ENCODE results near the gene PLAA.

PLAA gene

GRCh38 chr9:26925609-26926008 is 21.4 kb downstream of the PLAA start:
- Histone ChIP-seq H3K36me3 (peaks cover 71% of the 10 kb centered on the region), H3K4me1 (ENCODE audit: control insufficient read depth in 1 of 2, insufficient read depth in 1 of 2, low read depth in 1 of 2, low read length in 1 of 2) (no peaks in the 10 kb centered on the region), H3K27ac (no peak overlapping the region), H3K4me3 (ENCODE audit: low read depth in 1 of 2, low read length in 1 of 2) (no peak overlapping the region), H3K9me3 (no peaks in the 10 kb centered on the region), H3K27me3 (no peaks in the 10 kb centered on the region)
- no peak for TF ChIP-seq CTCF (IDR thresholded peaks at IDR 0.05)

GRCh38 chr9:26919698-26920097 is 27.3 kb downstream of the PLAA start:
- Histone ChIP-seq H3K36me3 (peaks cover 97% of the 10 kb centered on the region), H3K27me3 (no peaks in the 10 kb centered on the region), H3K4me3 (ENCODE audit: low read depth in 1 of 2, low read length in 1 of 2) (no peak overlapping the region), H3K27ac (no peak overlapping the region), H3K9me3 (no peaks in the 10 kb centered on the region), H3K4me1 (ENCODE audit: control insufficient read depth in 1 of 2, insufficient read depth in 1 of 2, low read depth in 1 of 2, low read length in 1 of 2) (no peaks in the 10 kb centered on the region)
- no peak for TF ChIP-seq CTCF (IDR thresholded peaks at IDR 0.05)

DNA sequence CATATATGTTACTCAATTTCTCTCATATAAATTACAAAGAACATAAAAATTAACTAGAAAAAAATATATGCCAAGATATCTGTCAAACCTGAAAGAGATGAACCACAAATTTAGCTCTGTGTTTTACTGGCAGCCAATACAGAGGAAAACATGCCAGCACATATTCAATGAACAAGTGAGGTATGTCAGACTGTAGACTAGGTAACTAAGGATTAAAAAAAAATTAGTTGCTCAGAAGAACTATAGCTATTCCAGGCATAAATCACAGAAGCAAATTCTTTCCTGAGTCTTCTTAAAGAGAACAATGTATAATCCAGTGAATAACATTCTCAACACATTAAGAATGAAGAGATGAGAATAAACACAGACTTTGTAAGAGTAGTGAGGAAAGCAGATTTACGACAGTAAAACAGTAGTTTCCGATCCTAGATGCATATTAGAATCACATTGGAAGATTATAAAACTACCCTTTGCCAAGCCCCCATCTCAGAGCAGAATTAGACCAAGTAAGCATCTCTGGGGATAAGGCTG is 33.8 kb downstream of the PLAA start:
- no peak for TF ChIP-seq CTCF (IDR thresholded peaks at IDR 0.05)
- H3K36me3 ChIP-seq = peaks cover 67% of the 10 kb centered on the region

DNA sequence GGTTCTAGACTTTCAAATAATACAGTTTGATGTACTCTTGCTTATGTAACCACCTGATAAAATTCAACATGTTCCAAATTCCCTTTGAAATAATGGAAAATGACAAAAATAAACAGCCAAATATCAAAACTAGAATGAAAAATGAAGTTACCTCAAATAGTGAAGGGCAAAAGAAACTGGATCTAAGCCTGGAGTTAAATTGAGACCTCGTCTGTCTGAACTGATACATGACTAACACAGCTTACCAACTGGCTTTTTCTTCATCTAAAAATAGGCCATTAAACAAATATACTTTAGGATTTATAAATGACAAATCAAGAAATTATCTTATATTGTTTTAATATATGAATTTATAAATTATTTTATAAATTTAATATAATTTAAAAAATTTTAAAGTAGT is 42.4 kb downstream of the PLAA start:
- Histone ChIP-seq H3K36me3 (peaks cover 47% of the 10 kb centered on the region), H3K9me3 (no peaks in the 10 kb centered on the region), H3K27ac (no peak overlapping the region), H3K4me1 (ENCODE audit: control insufficient read depth in 1 of 2, insufficient read depth in 1 of 2, low read depth in 1 of 2, low read length in 1 of 2) (no peaks in the 10 kb centered on the region), H3K4me3 (ENCODE audit: low read depth in 1 of 2, low read length in 1 of 2) (no peak overlapping the region), H3K27me3 (no peaks in the 10 kb centered on the region)
- TF ChIP-seq CTCF (IDR thresholded peaks at IDR 0.05) = no peak

More for the DNA sequence above, 33.8 kb downstream of the PLAA start:
- H3K27me3 ChIP-seq = no peaks in the 10 kb centered on the region
- no peak overlapping the region for H3K27ac ChIP-seq
- H3K4me3 ChIP-seq (ENCODE audit: low read depth in 1 of 2, low read length in 1 of 2) = no peak overlapping the region
- no peaks in the 10 kb centered on the region for H3K9me3 ChIP-seq
- no peaks in the 10 kb centered on the region for H3K4me1 ChIP-seq (ENCODE audit: control insufficient read depth in 1 of 2, insufficient read depth in 1 of 2, low read depth in 1 of 2, low read length in 1 of 2)

GRCh38 chr9:26904070-26904469 is 43.0 kb downstream of the PLAA start:
- H3K27me3 ChIP-seq = no peaks in the 10 kb centered on the region
- no peaks in the 10 kb centered on the region for H3K4me1 ChIP-seq (ENCODE audit: control insufficient read depth in 1 of 2, insufficient read depth in 1 of 2, low read depth in 1 of 2, low read length in 1 of 2)
- no peak overlapping the region for H3K27ac ChIP-seq
- peaks cover 43% of the 10 kb centered on the region for H3K36me3 ChIP-seq
- H3K9me3 ChIP-seq = no peaks in the 10 kb centered on the region
- no peak overlapping the region for H3K4me3 ChIP-seq (ENCODE audit: low read depth in 1 of 2, low read length in 1 of 2)
- no peak for TF ChIP-seq CTCF (IDR thresholded peaks at IDR 0.05)
